Astrocyte (in vitro differentiated cells and primary cell): ENCODE results near the gene PNLIP. TPM values are rescaled to one million over a fixed set of nuclear protein-coding genes. Genes with fewer than 3 reads are reported as not detected.

Experiments
- DNase-seq: peaks from one replicate; pipeline ENCODE4 v3.0.0-alpha.2; 2010; ENCODE audit warnings: low read depth
- FAIRE-seq: peaks from 2 replicates; lab custom pipeline; 2011; peaks lifted over from hg19 to GRCh38; lab: Jason Lieb, UNC
- H2AFZ ChIP-seq: 2 replicates; pipeline ENCODE4 v1.6.0; 2012; ENCODE audit warnings: low read depth, low read length, inconsistent platforms
- H3K27ac ChIP-seq: 2 replicates; pipeline ENCODE4 v1.5.1; 2011; ENCODE audit warnings: low read depth, low read length, inconsistent platforms
- H3K27me3 ChIP-seq: 2 replicates; pipeline ENCODE4 v1.6.0; 2011; ENCODE audit warnings: low read length, inconsistent platforms; ENCODE audit not compliant: insufficient read depth
- H3K36me3 ChIP-seq: 2 replicates; pipeline ENCODE4 v1.5.1; 2011; ENCODE audit warnings: low read length, inconsistent platforms; ENCODE audit not compliant: insufficient read depth
- H3K4me1 ChIP-seq: 2 replicates; pipeline ENCODE4 v1.5.1; 2011; ENCODE audit warnings: low read length, inconsistent platforms; ENCODE audit not compliant: insufficient read depth
- H3K4me2 ChIP-seq: 2 replicates; pipeline ENCODE4 v1.6.0; 2012; ENCODE audit warnings: low read length, inconsistent platforms
- H3K4me3 ChIP-seq: 2 replicates; pipeline ENCODE4 v1.5.1; 2011; ENCODE audit warnings: low read depth, mild to moderate bottlenecking, low read length, inconsistent platforms; ENCODE audit not compliant: insufficient read depth
- H3K79me2 ChIP-seq: 2 replicates; pipeline ENCODE4 v1.6.0; 2012; ENCODE audit warnings: mild to moderate bottlenecking, low read length, inconsistent platforms; ENCODE audit not compliant: insufficient read depth
- H3K9ac ChIP-seq: 2 replicates; pipeline ENCODE4 v1.6.0; 2012; ENCODE audit warnings: mild to moderate bottlenecking, low read length, inconsistent platforms
- H3K9me3 ChIP-seq: 2 replicates; pipeline ENCODE4 v1.5.1; 2012; ENCODE audit warnings: low read depth, mild to moderate bottlenecking, low read length, inconsistent platforms; ENCODE audit not compliant: insufficient read depth
- H4K20me1 ChIP-seq: 2 replicates; pipeline ENCODE4 v1.6.0; 2012; ENCODE audit warnings: low read length, inconsistent platforms; ENCODE audit not compliant: insufficient read depth
- H3K27ac Mint-ChIP-seq: one replicate; pipeline ENCODE4 v1.8.0; 2021; ENCODE audit warnings: mild to moderate bottlenecking, mixed read lengths; ENCODE audit not compliant: unreplicated experiment
- H3K27me3 Mint-ChIP-seq: one replicate; pipeline ENCODE4 v1.8.0; 2021; ENCODE audit warnings: low read depth, mixed read lengths; ENCODE audit not compliant: unreplicated experiment
- H3K36me3 Mint-ChIP-seq: one replicate; pipeline ENCODE4 v1.8.0; 2021; ENCODE audit warnings: low read depth, mixed read lengths; ENCODE audit not compliant: unreplicated experiment
- H3K4me1 Mint-ChIP-seq: one replicate; pipeline ENCODE4 v1.8.0; 2021; ENCODE audit warnings: low read depth, mixed read lengths; ENCODE audit not compliant: unreplicated experiment
- H3K4me3 Mint-ChIP-seq: one replicate; pipeline ENCODE4 v1.8.0; 2021; ENCODE audit warnings: mild to moderate bottlenecking, moderate library complexity, mixed read lengths; ENCODE audit not compliant: unreplicated experiment
- H3K9me3 Mint-ChIP-seq: one replicate; pipeline ENCODE4 v1.8.0; 2021; ENCODE audit warnings: mild to moderate bottlenecking, mixed read lengths; ENCODE audit not compliant: unreplicated experiment
- CTCF ChIP-seq: IDR thresholded peaks from 2 replicates; pipeline ENCODE4 v1.5.1; 2011; ENCODE audit warnings: low read depth, mild to moderate bottlenecking, inconsistent platforms, low read length, moderate library complexity; ENCODE audit not compliant: insufficient read depth
- EZH2 ChIP-seq: IDR thresholded peaks from 2 replicates; pipeline ENCODE4 v1.6.1; 2012; ENCODE audit warnings: mild to moderate bottlenecking, low read length, inconsistent platforms; ENCODE audit not compliant: insufficient read depth
- total RNA-seq: library from RNA; stranded (reverse); gene quantifications from 2 replicates; pipeline ENCODE4 v1.2.1, GENCODE V29; 2021

PNLIP gene
- total RNA-seq, 1 donor from 2014 or later, result not detected

DNA sequence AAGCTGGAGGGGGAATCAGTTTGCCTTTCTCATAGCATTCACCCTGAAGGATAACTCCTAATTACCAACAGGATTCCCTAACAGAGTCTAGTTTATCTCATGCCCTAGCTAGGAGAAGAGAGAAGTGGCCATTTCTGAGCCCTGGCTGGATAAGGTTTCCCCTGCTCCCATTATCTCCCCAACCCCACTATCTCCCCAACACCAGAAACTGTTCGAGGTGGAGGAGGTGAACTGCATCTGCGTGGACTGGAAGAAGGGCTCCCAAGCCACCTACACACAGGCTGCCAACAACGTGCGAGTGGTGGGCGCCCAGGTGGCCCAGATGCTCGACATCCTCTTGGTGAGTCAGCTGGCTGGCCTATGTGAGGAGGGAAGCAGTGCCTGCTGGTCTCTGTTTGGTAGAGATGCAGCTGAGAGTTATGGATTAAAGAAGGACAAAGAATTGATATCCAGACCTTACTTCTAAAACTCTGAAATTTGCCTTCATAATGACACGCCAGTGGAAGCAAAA is 48.8 kb downstream of the PNLIP start:
- Mint-ChIP-seq H3K9me3 (no peaks in the 10 kb centered on the region), H3K27me3 (peaks cover 26% of the 10 kb centered on the region)

GRCh38 chr10:116596062-116596461 is 50.3 kb downstream of the PNLIP start:
- FAIRE-seq, result no peak
- peaks cover 5% of the 10 kb centered on the region for H3K4me1 Mint-ChIP-seq
- TF ChIP-seq CTCF (no peak), EZH2 (no peak)

More for the DNA sequence above, 48.8 kb downstream of the PNLIP start:
- Histone ChIP-seq H4K20me1 (no peaks in the 10 kb centered on the region), H3K27ac (no peak overlapping the region), H3K4me1 (no peaks in the 10 kb centered on the region), H3K9me3 (peaks cover under 1% of the 10 kb centered on the region), H2AFZ (no peak overlapping the region), H3K79me2 (no peaks in the 10 kb centered on the region), H3K36me3 (no peaks in the 10 kb centered on the region), H3K9ac (no peak overlapping the region), H3K4me3 (no peak overlapping the region), H3K27me3 (no peaks in the 10 kb centered on the region), H3K4me2 (no peak overlapping the region)
- Mint-ChIP-seq H3K36me3 (peaks cover 2% of the 10 kb centered on the region), H3K4me3 (no peak overlapping the region), H3K27ac (no peak overlapping the region), H3K4me1 (peaks cover 5% of the 10 kb centered on the region)
- TF ChIP-seq EZH2 (no peak), CTCF (no peak)
- DNase-seq (no peak), FAIRE-seq (no peak)

DNA sequence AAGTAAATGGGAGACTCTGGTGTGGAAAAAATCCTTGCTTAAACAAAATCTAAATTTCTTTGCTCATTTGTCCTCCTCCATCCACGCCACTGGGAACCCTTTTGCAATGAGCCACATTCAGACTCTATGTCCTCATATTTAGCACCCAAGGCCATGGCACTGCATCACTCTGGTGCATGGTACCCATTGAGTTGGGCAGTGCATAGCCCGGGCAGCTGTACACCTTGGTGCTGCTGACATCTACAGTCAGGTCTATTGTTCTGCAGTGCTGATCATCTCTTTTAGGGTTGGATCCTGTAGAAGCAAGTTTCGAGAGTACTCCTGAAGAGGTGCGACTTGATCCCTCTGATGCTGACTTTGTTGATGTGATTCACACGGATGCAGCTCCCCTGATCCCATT is 51.8 kb downstream of the PNLIP start:
- H3K27me3 ChIP-seq, result no peaks in the 10 kb centered on the region
- Mint-ChIP-seq H3K27me3 (peaks cover 29% of the 10 kb centered on the region), H3K4me3 (no peak overlapping the region), H3K9me3 (no peaks in the 10 kb centered on the region), H3K4me1 (peaks cover 5% of the 10 kb centered on the region), H3K36me3 (peaks cover 2% of the 10 kb centered on the region), H3K27ac (no peak overlapping the region)
- no peaks in the 10 kb centered on the region for H4K20me1 ChIP-seq
- H3K9ac ChIP-seq, result no peak overlapping the region
- no peaks in the 10 kb centered on the region for H3K4me1 ChIP-seq
- no peak overlapping the region for H3K4me2 ChIP-seq
- no peak for DNase-seq
- FAIRE-seq, result no peak
- TF ChIP-seq EZH2, result no peak
- no peak for TF ChIP-seq CTCF
- no peak overlapping the region for H2AFZ ChIP-seq
- H3K27ac ChIP-seq, result no peak overlapping the region
- H3K36me3 ChIP-seq, result no peaks in the 10 kb centered on the region
- H3K9me3 ChIP-seq, result no peaks in the 10 kb centered on the region
- no peak overlapping the region for H3K4me3 ChIP-seq
- H3K79me2 ChIP-seq, result no peaks in the 10 kb centered on the region

More at GRCh38 chr10:116596062-116596461, 50.3 kb downstream of the PNLIP start:
- H4K20me1 ChIP-seq, result no peaks in the 10 kb centered on the region
- H3K9ac ChIP-seq, result no peak overlapping the region
- DNase-seq, result no peak
- H3K27me3 ChIP-seq, result no peaks in the 10 kb centered on the region
- H3K27ac ChIP-seq, result no peak overlapping the region
- H3K4me2 ChIP-seq, result no peak overlapping the region
- no peaks in the 10 kb centered on the region for H3K9me3 Mint-ChIP-seq
- H3K4me3 Mint-ChIP-seq, result no peak overlapping the region
- peaks cover 30% of the 10 kb centered on the region for H3K27me3 Mint-ChIP-seq
- no peaks in the 10 kb centered on the region for H3K36me3 ChIP-seq
- H3K36me3 Mint-ChIP-seq, result peaks cover 2% of the 10 kb centered on the region
- H3K4me1 ChIP-seq, result no peaks in the 10 kb centered on the region
- H3K27ac Mint-ChIP-seq, result no peak overlapping the region
- H3K79me2 ChIP-seq, result no peaks in the 10 kb centered on the region
- H2AFZ ChIP-seq, result no peak overlapping the region
- no peaks in the 10 kb centered on the region for H3K9me3 ChIP-seq
- H3K4me3 ChIP-seq, result no peak overlapping the region
